ENCODE measurements around the gene ZNF672.

Gene ZNF672

GRCh38 chr1:248890549-248891498, 52.8 kb downstream of the ZNF672 start:
- no peak for DNase-seq

GRCh38 chr1:248891758-248892157, 53.7 kb downstream of the ZNF672 start:
- DNase-seq, result no peak

- DNase-seq, result no peak
These were observed 54.6 kb downstream of the ZNF672 start for GRCh38 chr1:248892590-248892989.

- no peak for DNase-seq
These were observed 56.8 kb downstream of the ZNF672 start for GRCh38 chr1:248894837-248895236.

- no peak for DNase-seq
These were observed 59.7 kb downstream of the ZNF672 start for GRCh38 chr1:248897412-248898337.
